ENCODE data around the gene GJB5.
"Not testable (repeated sequence)": the region's sequence is repeated elsewhere in the genome, so short reads cannot be mapped to it uniquely, and the experiment has no call there.

GJB5 gene

DNA sequence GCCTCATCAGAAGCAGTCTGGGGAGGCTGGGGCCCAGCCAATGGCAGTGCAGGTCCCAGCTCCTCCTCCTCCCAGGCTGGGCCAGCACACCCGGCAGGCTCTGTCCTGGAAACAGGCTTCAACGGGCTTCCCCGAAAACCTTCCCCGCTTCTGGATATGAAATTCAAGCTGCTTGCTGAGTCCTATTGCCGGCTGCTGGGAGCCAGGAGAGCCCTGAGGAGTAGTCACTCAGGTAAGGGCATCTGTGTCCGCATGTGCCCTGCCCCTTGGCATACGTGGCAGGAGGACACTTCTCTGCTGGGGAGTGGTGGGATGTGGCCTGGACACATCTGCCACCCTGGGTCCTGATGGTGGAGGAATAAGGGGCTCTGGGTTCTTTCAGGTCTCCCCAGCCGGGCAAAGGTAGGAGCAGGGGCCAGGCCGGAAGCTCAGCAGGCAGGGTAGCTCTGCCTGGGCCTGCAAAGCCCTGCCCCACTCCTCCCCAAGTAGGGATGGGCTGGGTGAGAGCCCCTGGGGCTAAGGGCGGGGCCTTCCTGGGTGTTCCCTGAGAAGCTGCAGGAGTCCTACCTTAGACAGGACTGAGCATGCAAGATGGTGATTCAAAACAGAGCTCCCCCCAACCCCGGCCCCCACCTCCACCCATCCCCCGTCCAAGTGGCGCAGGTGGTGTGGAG lies at the start of gene GJB5:
Gene GJB5 (plus strand): TSS at position 84 of the 674 bp plus-strand sequence. CDS start 2,284 bp downstream, outside the sequence.
- no peak for DNase-seq (ENCODE audit: low read depth in 3 of 3)

- DNase-seq (ENCODE audit: low read depth in 3 of 3), result no peak
Observed at GRCh38 chr1:34705077-34705476, 49.8 kb upstream of the GJB5 start.

GRCh38 chr1:34708106-34708505 lies 46.7 kb upstream of the GJB5 start:
- DNase-seq (ENCODE audit: low read depth in 3 of 3), result no peak

DNA sequence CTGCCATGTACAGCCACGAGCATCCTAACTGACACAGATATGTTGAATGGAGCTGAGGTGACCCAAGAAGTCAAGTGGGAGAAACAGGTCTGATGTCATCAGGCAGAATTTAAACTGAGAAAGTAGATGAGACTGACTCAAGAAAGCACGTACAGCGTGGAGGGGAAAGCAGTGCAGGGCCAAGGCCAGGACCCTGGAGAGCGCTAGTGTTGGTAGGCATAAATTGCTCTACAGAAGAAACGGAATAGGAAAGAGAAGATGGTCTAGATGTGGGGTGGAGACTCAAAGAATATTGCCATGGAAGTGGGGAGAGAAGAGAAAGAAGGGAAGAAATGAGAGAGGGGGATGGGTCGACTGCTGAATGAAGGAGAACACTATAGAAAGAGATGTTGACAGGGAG lies 45.3 kb upstream of the GJB5 start:
- no peak for DNase-seq (ENCODE audit: low read depth in 3 of 3)

GRCh38 chr1:34710812-34711211 lies 44.0 kb upstream of the GJB5 start:
- no peak for DNase-seq (ENCODE audit: low read depth in 3 of 3)

- DNase-seq (ENCODE audit: low read depth in 3 of 3), result no peak
Observed at GRCh38 chr1:34711485-34711884, 43.4 kb upstream of the GJB5 start.

- DNase-seq (ENCODE audit: low read depth in 3 of 3), result no peak
Observed at GRCh38 chr1:34712007-34712688, 42.7 kb upstream of the GJB5 start.

DNA sequence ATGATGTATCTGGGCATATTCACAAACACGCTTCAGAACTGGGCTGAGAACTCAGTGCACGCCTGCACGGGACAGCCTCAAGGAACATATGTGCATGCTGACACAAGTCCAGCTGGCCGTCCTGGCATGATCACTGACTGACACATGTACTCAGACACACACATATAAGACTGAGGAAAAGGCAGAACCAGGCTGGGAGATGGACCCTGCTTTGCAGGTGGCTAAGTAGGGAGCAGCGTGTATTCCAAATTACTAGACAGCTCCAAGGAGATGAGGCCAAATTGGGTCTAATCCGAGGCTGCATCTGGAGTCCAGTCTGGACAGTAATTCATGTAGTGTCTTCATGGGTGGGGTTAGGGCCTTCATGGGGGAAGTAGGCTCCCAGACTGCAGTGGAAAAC lies 41.4 kb upstream of the GJB5 start:
- no peak for DNase-seq (ENCODE audit: low read depth in 3 of 3)

GRCh38 chr1:34714386-34714785 lies 40.5 kb upstream of the GJB5 start:
- no peak for DNase-seq (ENCODE audit: low read depth in 3 of 3)

DNA sequence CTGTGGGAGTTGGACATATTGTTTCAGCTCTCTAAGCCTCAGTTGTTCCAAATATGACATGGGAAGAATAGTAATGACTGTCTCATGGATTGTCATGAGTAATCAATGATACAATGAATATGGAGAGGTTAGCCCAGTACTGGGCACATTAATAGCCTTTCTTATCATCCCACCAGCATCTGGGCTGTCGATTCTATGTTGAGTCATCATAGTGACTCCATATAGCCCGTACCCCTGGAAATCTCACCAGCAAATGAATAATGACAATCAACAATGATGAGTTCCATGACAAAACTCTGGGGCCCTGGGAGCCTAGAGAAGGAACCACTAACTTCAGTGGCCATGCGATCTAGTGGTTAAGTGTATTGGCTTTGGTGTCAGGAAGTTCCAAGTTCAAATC lies 39.7 kb upstream of the GJB5 start:
- no peak for DNase-seq (ENCODE audit: low read depth in 3 of 3)

DNA sequence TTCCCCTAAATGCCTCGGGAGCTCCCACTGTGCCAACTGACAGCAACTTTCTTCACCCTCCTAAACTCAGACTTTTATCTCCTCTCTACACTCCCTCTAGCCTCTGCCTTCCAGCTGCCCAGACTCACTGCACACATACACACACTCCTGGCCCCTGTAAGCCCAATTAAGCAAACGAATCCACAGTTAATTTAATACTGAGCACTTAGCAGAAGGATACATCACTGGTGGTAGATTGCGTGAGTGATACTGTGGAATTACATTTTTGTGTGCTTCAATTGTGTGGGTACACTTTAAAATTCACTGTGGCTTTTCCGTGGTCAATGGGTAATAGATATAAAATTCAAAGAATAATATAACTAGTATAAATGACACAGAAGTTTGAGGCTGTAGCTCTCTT lies 33.6 kb upstream of the GJB5 start:
- no peak for DNase-seq (ENCODE audit: low read depth in 3 of 3)

DNA sequence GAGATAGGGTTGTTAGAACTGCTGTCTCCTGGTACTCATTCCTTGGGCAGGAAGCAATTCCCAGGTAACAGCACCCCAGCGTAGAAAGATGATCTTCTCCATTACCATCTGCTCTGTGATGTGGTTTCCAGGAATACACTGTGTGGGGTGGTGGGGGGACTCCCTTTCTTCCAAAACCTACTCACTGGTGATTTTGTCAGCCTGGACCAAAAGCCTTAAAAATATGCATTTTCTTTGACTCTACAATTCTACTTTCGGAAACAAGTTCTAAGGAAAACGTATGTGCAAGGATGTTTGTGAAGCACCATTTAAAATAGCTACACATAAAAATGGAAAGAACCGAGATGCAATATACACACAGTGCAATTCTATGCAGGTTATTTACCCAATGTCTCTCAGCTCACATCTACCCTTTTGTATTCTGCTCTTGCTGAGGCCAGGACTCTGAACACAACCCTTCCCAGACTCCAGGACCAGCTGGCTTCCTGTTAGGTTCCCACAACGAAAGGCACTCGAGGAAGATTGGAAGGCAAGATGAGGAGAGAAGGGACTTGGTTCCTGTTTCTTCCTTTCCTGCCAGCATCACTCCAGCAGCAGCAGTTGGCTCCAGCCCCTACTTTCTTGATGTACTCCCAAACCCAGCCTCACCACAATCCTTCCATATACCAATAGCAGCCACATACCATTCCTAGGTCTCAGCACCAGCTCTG lies 33.0 kb upstream of the GJB5 start:
- no peak for DNase-seq (ENCODE audit: low read depth in 3 of 3)

DNA sequence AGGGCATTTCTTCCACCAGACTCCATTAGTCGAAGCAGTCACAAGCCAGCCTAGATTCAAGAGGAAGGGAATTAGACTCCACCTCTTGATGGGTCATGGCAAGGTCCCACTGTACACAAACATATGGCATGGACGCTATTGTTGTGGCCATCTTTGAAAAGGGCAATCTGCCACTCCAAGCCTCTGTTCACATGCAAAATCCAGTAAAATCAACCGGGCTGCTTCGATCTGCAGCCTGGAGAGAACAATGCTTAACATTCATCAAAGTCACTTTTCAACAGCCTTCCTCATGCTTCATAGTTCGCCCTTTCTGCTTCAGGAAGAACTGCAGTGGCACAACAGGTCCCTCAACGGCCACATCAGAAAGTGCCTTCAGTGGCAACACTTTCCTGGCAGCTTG lies 28.0 kb upstream of the GJB5 start:
- no peak for DNase-seq (ENCODE audit: low read depth in 3 of 3)

DNA sequence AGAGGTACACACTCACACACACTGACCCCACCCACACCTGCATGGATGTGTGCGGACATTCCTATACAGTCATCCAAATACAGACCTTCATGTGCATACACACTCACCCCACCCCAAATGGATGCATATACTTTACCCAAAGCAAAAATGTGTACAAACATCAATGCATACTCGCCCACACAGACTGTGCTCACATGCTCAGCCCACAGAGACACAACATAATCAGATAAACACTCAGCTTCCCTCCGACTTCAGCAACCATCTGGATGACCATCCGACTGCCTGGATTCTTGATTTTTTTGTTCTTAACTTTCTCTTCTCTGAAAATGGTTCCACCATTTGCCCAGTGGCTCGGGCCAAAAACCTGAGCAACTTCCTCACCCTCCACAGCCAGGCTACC lies 24.4 kb upstream of the GJB5 start:
- DNase-seq (ENCODE audit: low read depth in 3 of 3), result no peak

DNA sequence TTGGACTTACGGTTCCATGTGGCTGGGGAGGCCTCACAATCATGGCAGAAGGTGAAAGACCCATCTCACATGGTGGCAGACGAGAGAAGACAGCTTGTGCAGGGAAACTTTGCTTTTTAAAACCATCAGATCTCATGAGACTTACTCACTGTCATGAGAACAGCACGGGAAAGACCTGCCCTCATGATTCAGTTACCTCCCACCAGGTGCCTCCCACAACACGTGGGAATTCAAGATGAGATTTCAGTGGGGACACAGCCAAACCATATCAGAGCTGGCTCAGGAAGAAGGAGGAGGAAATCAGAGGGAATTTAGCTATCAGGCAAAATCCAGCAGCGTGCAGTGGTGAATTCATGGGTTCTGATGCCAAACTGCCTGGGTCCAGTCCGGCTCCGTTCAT lies 22.0 kb upstream of the GJB5 start:
- not testable (repeated sequence) for DNase-seq (ENCODE audit: low read depth in 3 of 3)

GRCh38 chr1:34736692-34737091 lies 18.2 kb upstream of the GJB5 start:
- DNase-seq (ENCODE audit: low read depth in 3 of 3), result no peak

GRCh38 chr1:34737236-34737635 lies 17.6 kb upstream of the GJB5 start:
- not testable (repeated sequence) for DNase-seq (ENCODE audit: low read depth in 3 of 3)

- no peak for DNase-seq (ENCODE audit: low read depth in 3 of 3)
Observed at GRCh38 chr1:34739613-34740012, 15.2 kb upstream of the GJB5 start.

DNA sequence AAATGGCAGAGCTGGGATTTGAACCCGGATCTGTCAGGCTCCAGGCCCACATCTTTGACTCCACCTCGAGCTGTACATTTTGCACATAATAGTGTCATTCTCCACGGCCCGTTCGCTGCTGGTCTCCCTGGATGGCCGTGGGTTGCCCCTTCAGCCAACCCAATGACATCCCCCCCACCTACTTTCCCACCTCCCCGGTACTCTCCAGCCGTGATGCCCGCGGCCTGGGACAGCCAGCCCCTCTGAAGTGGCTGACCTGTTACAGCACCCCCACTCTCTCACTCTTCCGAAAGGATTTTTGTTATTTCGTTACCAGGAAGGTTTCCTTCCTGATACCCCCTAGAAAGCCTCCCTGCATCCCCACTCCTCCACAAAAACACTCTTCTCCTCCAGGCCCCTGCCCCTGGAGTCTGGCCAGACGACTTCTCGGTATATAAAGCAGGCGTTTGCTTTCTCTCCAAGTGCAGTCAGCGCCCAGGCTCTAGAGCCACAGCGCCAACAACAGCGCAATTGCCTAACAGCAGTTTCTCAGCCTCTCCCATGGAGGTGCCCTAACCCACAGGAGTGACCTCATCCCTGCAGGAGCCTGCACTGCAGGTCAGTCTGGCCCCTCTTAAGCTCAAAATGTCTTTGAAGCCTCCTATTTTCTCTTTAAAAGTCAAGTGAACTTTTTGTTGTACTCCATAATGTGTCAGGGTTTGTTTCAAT lies 14.5 kb upstream of the GJB5 start:
- no peak for DNase-seq (ENCODE audit: low read depth in 3 of 3)

DNA sequence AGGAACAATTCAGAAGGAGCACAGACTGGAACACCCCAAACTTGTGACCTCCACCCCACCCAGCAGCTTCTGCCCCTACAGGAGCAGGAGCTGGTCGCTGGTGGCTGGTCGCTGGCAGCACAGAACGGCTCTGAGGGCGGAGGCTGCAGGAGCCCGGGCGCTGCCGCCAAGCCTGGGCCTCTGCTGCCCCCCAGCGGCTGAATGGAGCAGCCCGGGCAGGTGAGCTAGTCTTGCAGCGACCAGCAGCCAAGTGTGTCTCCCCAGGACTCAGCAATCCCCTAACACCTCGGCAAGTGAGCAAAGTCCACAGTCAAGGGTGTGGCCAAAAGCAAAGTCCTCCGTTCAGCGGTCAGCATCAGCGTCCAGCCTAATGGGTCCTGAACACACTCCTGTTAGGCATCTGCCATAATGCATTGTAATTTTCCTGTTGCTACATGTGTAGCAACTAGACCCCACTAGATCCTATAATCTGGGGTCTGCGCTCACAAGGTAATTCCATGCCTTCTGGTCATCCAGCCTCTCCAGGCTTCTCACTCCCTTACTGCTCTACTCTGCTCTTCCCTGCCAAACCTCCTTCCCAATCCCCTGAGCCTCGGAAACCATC lies 12.1 kb upstream of the GJB5 start:
- DNase-seq (ENCODE audit: low read depth in 3 of 3), result peak; percentile 54 to 72 (median 62)

- DNase-seq (ENCODE audit: low read depth in 3 of 3), result no peak
Observed at GRCh38 chr1:34743775-34744174, 11.1 kb upstream of the GJB5 start.

GRCh38 chr1:34744851-34745250 lies 10.0 kb upstream of the GJB5 start:
- DNase-seq (ENCODE audit: low read depth in 3 of 3), result no peak
